ENCODE measurements around the gene NAP1L4. TPM values are rescaled to one million over a fixed set of nuclear protein-coding genes. Genes with fewer than 3 reads are reported as not detected.

The NAP1L4 gene
- total and polyA plus RNA-seq, 12 donors: 98.5 to 233 (median 182) TPM

- Histone ChIP-seq H3K27ac (no peak overlapping the region), H3K36me3 (no peaks in the 10 kb centered on the region), H3K4me3 (no peak overlapping the region), H3K27me3 (peaks cover 0 to 14% (median 7%) of the 10 kb centered on the region in 7 donors), H3K9me3 (no peaks in the 10 kb centered on the region), H3K4me1 (peaks cover 0 to 18% (median 0%) of the 10 kb centered on the region in 9 donors)
- DNase-seq (no peak), ATAC-seq (no peak)
- WGBS, 2 donors: 74 to 80% methylated on average over 3 of the region's 3 CpGs
- intact Hi-C loops (cut with DNase I): no loop called here
- TF ChIP-seq CTCF (IDR thresholded peaks at IDR 0.05): no peak
Observed at GRCh38 chr11:2922655-2923054, 69.5 kb downstream of the NAP1L4 start.

- WGBS, 2 donors: 84 to 90% methylated on average over 26 of the region's 29 CpGs
- peaks cover 0 to 7% (median 0%) of the 10 kb centered on the region in 7 donors for H3K27me3 ChIP-seq
- H3K9me3 ChIP-seq: no peaks in the 10 kb centered on the region
- no peaks in the 10 kb centered on the region for H3K36me3 ChIP-seq
- DNase-seq (peak in 1 of 2 donors; percentile 14), ATAC-seq (no peak)
- H3K4me3 ChIP-seq: no peak overlapping the region
- H3K4me1 ChIP-seq: peaks cover 0 to 18% (median 0%) of the 10 kb centered on the region in 9 donors
- H3K27ac ChIP-seq: no peak overlapping the region
- intact Hi-C loops (cut with DNase I): no loop called here
- TF ChIP-seq CTCF (IDR thresholded peaks at IDR 0.05): no peak
Observed at GRCh38 chr11:2921742-2922493, 70.2 kb downstream of the NAP1L4 start.

- H3K36me3 ChIP-seq: no peaks in the 10 kb centered on the region
- 89 to 91% methylated on average over 12 to 13 of the region's 16 CpGs for WGBS, 2 donors
- ATAC-seq: no peak
- no peak overlapping the region for H3K27ac ChIP-seq
- TF ChIP-seq CTCF (IDR thresholded peaks at IDR 0.05): no peak
- H3K4me1 ChIP-seq: peaks cover 0 to 18% (median 0%) of the 10 kb centered on the region in 9 donors
- no peaks in the 10 kb centered on the region for H3K9me3 ChIP-seq
- intact Hi-C loops (cut with DNase I): no loop called here
- no peak for DNase-seq
- H3K27me3 ChIP-seq: peaks cover 0 to under 1% (median 0%) of the 10 kb centered on the region in 7 donors
- no peak overlapping the region for H3K4me3 ChIP-seq
Observed at GRCh38 chr11:2921261-2921660, 70.9 kb downstream of the NAP1L4 start.

- no peaks in the 10 kb centered on the region for H3K9me3 ChIP-seq
- peak overlapping the region in 5 of 10 donors; percentile 30 to 60 (median 34) for H3K27ac ChIP-seq
- peaks cover 0 to 18% (median 4%) of the 10 kb centered on the region in 9 donors for H3K4me1 ChIP-seq
- H3K36me3 ChIP-seq: no peaks in the 10 kb centered on the region
- 82 to 84% methylated on average over 12 of the region's 12 CpGs for WGBS, 2 donors
- no peaks in the 10 kb centered on the region for H3K27me3 ChIP-seq
- no peak overlapping the region for H3K4me3 ChIP-seq
- ATAC-seq: peak in 2 of 8 donors; percentile 6 to 25
- no peak for TF ChIP-seq CTCF (IDR thresholded peaks at IDR 0.05)
- DNase-seq: no peak
- intact Hi-C loops (cut with DNase I): no loop called here
Observed at GRCh38 chr11:2920343-2920742, 71.8 kb downstream of the NAP1L4 start.

Measured in heart right ventricle (tissue), 16 donors.